Measurements from ENCODE around the gene MOB3A.
"Not testable (repeated sequence)": the region's sequence is repeated elsewhere in the genome, so short reads cannot be mapped to it uniquely, and the experiment has no call there.

MOB3A gene

DNA sequence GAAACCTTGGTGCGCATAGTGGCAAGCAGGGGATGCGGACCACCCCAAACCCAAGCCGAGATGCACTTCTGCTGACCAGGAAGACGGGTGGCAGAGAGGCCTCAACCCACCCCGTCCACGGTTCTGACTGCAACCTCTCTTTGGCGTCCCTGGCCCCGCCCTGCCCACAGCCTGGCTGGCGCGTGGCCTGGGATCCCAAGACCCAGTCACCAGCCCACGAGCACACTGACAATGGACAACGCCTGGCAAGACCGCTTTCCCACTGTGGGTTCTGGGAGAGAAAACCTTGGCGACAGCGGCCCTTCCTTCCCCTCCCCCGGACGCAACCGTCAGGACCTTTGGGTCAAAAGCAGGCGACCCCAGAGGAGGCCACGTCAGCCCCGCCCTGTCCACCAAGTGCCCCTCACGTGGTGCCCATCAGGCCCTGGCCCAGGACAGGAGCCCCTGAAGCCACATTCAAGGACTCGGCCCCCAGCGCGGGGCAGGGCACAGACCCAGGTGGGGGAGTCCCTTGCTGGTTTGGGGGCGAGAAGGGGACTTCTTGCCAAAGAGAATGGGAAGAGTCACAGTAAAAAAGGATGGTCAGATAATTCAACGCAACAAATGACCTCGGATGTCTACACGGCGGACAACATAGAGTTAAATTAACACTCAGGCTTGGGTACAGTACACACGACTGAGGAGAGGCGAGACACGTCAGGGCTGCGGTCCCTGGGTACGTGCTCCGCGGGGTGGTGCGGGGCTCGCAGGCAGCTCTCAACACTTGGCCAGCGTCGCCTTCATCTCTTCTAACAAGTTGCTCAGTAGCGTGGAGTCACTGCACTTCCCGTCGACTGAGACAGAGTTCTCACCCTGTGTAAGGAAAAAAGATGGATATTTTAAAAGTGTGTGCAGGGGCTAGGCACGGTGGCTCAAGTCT, 5.5 kb upstream of the MOB3A start:
- DNase-seq: no peak

DNA sequence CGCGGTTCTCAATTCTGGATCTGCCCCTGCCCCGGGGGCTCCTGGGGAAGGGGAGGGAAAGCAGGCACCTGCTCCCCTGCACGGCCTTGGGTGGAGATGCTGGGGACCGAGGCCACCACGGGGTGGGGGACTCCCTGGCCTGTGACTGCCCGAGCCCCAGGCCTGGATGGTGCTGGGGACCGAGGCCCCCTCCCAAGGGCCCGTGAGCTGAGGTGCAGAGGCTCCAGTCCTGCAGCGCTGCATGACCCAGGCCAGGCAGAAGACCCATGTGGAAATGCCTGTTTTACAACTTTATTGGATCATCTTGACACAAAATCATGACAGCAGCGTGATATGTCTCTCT, 4.6 kb upstream of the MOB3A start:
- DNase-seq: no peak

DNA sequence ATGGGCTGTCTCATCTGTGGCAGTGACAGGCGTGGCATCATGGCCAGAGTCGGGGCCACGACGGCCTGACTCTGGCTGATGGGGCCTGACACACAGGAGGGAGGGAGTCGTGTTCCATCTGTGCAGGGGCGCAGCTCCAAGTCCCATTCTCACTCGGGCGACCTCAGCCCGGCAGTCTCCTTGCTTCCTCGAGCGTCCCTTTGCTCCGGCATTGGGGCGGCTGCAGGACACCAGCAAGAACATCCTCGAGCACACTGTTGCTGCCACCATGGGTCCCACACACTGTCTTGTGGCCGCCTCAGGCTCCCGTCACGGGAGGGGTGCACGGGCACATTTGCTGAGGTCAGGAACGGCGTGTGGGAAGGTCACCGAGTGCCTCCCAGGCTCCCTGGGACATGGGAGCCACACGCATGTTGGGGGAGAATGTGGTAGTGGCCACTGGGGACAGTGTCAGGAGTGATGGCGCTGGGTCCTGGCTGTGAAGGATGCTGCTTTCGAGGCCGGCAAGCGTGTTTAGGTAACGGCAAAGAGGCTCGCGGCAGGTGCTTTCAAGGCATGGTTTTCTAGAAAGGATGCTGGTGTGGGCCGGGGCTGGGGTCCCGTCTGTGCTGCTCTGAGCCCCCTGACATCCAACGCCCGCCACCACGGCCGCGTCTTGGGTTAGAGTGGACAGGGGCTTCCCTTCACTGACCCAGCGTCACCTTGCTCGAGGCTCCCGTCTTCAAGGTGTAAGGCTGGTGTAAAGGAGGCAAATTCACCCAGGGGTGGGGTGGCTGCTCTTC, 4.0 kb upstream of the MOB3A start:
- DNase-seq: no peak

DNA sequence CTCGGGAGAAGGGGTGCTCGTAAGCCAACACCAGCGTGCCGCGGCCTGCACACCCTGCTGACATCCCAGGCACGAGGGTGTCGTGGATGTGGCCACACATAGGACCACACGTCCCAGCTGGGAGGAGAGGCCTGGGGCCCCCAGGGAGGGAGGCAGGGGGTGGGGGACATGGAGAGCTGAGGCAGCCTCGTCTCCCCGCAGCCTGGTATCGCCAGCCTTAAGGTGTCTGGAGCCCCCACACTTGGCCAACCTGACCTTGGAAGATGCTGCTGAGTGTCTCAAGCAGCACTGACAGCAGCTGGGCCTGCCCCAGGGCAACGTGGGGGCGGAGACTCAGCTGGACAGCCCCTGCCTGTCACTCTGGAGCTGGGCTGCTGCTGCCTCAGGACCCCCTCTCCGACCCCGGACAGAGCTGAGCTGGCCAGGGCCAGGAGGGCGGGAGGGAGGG, 3.0 kb upstream of the MOB3A start:
- no peak for DNase-seq

DNA sequence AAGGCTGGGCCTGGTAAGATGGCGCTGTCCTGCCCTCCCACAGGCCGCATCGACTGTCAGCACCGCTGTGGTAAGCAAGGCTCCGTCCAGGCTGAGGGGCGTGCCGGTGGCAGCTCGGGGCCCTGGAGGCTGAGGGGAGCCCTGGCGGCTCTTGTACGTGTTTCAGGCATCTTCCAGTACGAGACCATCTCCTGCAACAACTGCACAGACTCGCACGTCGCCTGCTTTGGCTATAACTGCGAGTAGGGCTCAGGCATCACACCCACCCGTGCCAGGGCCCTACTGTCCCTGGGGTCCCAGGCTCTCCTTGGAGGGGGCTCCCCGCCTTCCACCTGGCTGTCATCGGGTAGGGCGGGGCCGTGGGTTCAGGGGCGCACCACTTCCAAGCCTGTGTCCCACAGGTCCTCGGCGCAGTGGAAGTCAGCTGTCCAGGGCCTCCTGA, 1.8 kb upstream of the MOB3A start:
- no peak for DNase-seq

DNA sequence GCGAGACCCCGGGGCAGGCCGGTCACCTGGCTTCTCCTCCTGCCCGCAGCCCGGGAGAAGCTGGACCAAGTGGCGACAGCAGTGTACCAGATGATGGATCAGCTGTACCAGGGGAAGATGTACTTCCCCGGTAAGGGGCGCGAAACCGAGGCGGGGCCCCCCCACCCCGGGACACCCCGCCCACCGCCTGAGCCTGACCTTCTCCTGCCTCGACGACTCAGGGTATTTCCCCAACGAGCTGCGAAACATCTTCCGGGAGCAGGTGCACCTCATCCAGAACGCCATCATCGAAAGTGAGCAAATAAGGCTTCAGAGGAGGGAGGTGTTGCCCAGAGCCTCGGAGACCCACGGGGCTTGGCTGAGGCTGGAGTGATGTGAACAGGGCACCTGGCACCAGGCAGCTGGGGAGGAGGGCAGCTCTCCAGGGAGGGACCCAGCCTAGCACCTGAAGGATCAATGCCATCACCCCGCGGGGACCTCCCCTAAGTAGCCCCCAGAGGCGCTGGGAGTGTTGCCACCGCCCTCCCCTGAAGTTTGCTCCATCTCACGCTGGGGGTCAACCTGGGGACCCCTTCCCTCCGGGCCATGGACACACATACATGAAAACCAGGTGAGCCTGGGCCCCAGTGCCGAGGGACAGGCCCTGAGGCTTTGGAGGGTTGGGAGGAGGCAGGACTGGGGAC, 1.2 kb upstream of the MOB3A start:
- no peak for DNase-seq

DNA sequence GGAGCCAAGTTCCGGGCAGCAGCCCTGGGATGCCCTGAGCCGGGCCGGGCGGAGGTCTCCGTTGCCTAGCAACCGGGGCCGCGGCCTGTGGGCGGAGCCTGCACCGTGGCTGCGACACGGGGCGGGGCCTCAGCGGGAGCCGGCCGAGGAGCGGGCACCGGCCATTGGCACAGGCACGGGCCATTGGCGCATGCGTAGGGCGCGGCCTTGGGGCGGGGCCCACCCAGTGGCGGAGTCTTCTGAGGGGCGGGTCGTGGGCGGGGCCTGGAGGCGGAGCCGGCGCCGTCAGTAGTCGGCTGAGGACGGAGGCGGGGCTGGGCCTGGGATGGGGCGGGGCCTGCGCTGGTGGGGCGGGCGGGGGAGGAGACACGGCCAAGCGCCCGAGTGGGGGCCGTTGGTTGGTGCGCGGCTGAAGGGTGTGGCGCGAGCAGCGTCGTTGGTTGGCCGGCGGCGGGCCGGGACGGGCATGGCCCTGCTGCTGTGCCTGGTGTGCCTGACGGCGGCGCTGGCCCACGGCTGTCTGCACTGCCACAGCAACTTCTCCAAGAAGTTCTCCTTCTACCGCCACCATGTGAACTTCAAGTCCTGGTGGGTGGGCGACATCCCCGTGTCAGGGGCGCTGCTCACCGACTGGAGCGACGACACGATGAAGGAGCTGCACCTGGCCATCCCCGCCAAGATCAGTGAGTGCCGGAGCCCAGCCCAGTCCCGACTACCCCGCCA, 515 bp upstream of the MOB3A start, which contains the start of gene IZUMO4:
Gene IZUMO4, plus strand, starts transcription at position 436 of the 723 bp plus-strand sequence. Its CDS starts 31 bp downstream, at position 467.
- DNase-seq: peak; percentile 87

DNA sequence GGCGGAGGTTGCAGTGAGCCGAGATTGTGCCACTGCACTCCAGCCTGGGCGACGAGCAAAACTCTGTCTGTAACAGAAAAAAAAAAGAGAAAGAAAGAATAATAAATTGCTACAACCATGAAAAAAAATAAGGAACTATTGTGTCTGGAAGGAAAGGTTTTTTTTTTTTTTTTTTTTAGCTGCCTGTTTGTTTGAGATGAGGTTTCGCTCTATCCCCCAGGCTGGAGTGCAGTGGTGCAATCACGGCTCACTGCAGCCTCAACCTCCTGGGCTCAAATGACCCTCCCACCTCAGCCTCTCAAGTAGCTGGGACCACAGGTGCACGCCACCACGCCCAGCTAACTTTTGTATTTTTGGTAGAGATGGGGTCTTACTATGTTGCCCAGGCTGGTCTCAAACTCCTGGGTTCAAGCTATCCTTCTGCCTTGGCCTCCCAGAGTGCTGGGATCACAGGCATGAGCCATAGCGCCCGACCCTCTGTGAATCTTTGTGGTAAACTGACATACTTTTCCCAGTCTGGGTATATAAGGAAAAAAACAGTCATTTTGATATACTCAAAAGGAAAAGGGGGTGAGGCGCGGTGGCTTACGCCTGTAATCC, 4.1 kb downstream of the MOB3A start:
- not testable (repeated sequence) for DNase-seq

DNA sequence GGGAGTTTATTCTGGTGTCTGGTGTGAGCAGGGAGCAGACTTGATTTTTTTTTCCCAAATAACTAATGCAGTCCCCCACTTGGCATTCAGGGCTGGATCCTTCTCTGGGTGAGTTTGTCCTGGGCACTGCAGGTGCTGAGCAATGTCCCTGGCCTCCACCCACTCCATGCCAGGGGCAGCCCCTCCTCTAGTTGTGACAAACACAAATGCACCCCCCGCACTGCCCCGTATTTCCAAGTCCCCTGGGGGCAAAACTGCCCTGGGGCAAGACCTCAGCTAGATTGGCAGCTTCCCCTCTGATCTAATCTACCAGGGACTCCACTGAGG, 6.4 kb downstream of the MOB3A start:
- DNase-seq: no peak

DNA sequence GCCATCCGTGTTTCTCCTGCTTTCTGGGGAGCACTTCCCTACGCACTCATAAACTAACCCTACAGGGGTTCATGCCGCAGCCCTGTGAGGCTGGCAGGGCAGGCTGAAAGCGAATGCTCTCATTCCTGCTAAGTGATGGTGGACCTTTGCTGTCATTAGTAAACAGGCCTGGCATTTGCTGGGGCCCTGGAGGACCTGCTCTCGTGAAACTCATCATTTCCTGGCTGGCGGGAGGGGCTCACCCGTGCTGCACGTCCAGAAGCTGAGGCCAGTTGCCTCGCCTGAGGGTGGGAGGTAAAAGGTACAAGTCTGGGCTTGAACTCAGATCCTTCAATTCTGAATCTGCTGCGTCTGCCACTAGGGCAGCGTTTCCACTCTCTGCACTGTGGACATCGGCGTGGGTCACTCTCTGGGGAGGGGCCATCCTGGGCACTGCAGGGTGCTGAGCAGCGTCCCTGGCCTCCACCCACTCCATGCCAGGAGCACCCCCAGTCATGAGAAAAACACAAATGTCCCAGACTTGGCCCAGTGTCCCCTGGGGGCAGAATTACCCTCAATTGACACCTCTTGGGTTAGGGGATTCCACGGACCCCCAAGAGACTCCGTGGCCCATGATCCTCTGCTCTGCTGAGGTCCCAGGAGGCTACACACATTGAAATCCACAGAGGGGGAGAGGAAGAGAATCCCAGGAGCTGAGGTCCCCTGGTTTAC, 7.0 kb downstream of the MOB3A start:
- no peak for DNase-seq

DNA sequence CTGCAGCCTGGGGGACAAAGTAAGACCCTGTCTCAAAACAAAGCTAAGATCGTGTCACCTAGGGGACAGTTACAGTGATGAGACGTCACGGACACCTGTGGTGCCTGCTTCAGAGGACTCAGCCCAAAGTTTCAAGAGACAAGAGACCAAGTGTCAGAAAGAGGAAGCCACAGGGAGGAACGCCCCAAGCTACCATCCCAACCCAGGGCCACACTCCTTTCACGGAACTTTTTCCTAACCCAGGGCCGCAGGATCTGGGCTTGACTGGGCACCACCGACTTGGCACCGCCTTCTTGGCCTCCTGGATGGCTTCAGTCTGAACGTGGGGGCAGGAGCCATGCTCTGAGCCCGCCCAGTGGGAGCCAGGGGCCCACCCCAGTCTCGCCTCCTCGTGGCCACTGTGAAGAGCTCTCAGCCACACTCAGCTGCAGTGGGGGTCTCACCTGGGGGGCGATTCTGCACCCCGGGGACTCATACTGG, 8.5 kb downstream of the MOB3A start:
- DNase-seq: no peak

DNA sequence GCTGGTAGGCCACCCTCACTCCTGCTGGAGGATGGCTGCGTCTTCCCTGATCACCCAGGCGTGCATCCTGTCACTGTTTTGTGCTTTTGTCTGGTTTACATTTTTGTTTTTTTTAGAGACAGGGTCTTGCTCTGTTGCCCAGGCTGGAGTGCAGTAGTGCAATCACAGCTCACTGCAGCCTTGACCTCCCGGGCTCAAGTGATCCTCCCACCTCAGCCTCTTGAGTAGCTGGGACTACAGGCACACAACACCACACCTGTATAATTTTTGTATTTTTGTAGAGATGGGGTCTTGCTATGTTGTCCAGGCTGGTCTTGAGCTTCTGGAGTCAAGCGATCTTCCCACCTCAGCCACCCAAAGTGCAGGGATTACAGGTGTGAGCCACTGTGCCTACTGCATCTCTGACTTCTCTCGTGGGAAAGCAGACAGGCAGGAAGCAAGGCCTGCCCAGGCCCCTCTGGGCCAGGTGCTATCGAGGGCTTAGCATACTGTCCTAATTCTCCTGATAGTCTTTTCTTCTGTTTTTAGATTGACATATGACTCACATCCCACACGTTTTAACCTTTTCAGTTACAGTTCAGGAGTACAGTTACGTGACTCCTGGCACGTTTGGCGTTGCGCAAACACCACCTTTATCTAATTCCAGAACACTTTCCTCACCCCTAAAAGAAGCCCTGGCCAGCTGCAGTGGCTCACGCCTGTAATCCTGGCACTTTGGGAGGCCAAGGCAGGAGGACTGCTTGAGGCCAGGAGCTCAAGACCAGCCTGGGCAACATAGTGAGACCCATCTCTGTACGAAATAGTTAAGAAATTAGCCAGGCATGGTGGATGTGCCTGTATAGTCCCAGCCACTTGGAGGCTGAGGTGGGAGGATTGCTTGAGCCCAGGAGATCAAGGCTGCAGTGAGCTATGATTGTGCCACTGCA, 9.2 kb downstream of the MOB3A start:
- DNase-seq: peak; percentile 81

DNA sequence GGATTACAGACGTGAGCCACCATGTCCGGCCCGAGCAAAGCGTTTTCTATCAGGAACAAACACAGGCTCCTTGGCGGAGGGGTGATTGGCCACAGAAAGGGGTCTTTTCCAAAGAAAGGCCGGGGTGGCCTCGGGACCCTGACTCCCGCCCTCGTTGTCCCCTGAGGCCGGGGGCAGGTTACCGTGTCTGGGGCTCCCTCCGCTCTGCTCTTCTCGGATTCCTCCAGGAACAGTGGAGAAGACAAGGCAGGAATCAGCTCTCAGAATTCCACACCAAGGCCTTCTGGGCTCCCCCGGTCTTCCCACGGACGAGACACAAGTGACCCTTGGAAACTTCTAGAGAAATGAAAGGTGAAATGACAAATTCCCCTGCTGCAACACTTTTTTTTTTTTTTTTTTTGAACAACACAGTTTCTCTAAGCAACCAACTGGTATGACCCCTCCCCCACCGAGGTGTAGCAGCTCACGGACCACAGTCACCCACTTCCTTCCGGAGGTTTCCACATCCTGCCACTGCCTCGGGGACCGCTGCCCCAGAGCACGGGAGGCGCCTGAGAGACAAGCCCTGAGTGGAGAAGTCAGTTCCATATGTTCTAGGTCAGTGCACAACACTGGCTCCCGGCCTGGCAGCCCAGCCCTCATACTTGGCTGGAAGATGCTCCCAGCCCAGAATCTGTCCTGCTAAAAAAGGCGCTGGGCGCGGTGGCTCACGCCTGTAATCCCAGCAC, 11.0 kb downstream of the MOB3A start:
- DNase-seq: no peak

DNA sequence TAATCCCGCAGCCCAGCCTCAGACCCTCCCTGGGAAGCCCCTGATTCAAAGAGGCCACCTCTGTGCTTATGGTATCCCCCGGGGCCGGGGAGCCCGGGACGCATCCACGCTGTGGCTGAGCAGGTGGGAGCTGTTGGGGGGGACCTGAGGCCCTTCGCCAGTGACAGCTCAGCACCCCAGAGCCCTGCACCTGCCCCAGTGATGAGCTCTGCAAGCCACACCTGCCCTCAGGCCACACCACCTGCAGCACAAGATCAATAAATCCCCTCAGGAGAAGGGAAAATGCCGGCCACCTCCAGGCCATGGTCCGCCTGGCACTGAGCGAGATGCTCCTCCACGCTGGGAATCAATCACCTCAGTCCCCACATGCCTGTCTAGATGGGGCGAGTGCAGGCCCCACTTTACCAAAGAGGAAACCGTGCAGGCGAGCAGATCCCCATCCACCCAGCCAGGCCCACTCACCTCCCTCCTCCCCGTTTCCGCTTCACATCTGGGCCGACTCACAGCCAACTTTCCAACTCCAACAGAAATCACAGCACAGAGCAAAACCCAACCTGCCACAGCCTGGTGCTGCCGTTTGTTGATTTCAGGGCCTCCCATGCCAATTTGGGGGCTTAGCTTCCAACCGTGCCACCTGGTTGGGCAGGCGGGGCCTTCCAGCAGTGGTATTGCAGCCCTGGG, 12.8 kb downstream of the MOB3A start:
- no peak for DNase-seq

DNA sequence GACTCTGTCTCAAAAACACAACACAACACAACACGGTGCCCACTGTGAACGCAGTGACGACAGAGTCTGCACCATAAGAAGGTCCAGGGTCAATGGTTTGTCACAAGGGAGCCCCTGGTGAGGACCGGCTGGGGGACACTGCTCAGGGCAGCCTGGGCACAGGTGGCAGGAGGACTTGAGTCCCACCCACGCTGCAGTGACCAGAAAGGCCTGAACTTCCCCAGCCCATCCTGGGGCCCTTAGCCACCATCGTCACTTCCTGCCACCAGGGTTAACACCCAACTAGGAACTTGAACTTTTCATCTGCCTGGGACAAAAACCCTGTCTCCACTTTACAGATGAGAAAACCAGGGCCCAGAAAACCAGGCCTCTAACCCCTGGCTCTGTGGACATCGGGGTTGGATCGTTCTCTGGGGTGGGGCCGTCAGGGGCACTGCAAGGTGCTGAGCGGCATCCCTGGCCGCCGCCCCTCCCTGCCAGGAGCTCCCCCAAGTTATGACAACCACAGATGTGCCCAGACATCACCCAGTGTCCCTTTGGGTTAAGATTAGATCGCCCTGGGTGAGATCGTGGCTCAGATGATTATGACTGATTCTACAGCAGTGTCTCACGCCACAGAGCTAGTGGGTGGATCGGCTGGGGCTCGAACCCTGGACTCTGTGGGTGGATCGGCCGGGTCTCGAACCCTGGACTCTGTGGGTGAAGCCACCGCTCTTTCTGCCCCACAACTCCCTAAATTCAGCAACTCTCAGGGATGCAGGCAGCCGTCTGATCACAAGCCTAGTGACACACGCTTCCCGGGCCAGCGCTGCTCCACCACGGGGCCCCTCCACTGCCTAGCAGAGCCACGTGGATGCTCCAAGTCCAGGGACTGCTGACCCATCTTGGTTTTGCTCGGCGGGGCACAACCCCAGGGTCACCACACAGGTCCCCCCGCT, 14.0 kb downstream of the MOB3A start:
- DNase-seq: no peak

DNA sequence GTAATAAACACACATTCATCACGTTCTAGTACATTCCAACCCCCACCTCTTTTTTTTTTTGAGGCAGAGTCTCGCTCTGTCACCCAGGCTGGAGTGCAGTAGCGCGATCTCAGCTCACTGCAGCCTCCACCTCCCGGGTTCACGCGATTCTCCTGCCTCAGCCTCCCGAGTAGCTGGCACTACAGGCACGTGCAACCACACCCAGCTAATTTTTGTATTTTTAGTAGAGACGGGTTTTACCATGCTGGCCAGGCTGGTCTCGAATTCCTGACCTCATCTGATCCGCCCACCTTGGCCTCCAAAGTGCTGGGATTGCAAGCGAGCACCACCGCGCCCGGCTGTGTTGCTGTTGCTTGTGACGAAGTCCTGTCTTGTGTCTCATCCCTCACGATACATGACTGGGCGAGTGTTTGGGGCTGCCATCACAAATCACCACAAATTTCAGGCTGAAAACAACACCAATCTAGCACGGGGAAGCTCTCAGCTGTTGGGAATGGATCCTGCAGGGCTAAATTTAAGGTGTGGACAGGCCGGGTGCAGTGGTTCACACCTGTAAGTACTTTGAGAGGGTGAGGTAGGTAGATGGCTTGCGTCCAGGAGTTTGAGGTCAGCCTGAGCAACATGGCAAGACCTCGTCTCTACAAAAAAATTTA, 15.7 kb downstream of the MOB3A start:
- DNase-seq: no peak

DNA sequence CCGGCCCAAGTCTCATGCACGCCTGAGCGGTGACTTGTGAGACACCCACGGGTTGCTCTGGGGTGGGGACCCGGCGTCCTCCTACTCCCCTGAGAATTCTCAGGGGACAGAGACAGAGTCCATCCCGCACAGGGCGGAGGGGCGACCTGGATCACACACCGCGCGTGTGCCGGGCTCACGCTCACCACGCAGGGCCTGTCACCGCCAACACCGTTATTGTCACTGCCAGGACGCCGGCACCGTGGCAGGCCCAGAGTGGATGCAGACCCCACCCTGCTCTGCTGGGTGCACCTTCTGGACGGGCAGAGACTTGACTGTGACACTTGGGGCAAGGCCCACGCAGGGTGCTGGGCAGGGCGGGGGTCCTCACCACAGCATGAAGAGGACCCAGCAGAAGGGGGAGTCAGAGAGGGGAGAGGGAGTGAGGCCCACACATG, 16.2 kb downstream of the MOB3A start:
- DNase-seq: no peak

All from NCI-H226 (cell line).